ENCODE results near the gene KLHL15. TPM values are rescaled to one million over a fixed set of nuclear protein-coding genes. Genes with fewer than 3 reads are reported as not detected.
A peak's percentile ranks its signal among the peaks of the same experiment; 100 is the strongest.

KLHL15 gene
- total and polyA plus RNA-seq, 9 donors = 3.7 to 19.2 (median 12.6) TPM

GRCh38 chrX:24024819-24025740, 1.9 kb downstream of the KLHL15 start:
- peak; percentile 86 to 93 (median 92) for DNase-seq
- 23 to 51% (median 41%) methylated on average over 73 to 111 of the region's 111 CpGs for WGBS, 3 donors
- Histone ChIP-seq H3K27ac (peak overlapping the region; percentile 88 to 90), H3K4me3 (peak overlapping the region; percentile 65), H3K4me1 (ENCODE audit: insufficient read depth) (no peaks in the 10 kb centered on the region), H3K36me3 (no peaks in the 10 kb centered on the region), H3K9me3 (no peaks in the 10 kb centered on the region), H3K27me3 (no peaks in the 10 kb centered on the region)
- intact Hi-C loops (cut with DNase I) = loop anchor here in 1 of 4 donors (10.0 kb wide), 1 partner anchor 120 kb away; the partner anchor contains the start of genes APOO and CXorf58
- TF ChIP-seq EP300 (IDR thresholded peaks at IDR 0.05) (peak; percentile 28), POLR2A (IDR thresholded peaks at IDR 0.05) (peak; percentile 76)
- TF ChIP-seq, protein P1, sequence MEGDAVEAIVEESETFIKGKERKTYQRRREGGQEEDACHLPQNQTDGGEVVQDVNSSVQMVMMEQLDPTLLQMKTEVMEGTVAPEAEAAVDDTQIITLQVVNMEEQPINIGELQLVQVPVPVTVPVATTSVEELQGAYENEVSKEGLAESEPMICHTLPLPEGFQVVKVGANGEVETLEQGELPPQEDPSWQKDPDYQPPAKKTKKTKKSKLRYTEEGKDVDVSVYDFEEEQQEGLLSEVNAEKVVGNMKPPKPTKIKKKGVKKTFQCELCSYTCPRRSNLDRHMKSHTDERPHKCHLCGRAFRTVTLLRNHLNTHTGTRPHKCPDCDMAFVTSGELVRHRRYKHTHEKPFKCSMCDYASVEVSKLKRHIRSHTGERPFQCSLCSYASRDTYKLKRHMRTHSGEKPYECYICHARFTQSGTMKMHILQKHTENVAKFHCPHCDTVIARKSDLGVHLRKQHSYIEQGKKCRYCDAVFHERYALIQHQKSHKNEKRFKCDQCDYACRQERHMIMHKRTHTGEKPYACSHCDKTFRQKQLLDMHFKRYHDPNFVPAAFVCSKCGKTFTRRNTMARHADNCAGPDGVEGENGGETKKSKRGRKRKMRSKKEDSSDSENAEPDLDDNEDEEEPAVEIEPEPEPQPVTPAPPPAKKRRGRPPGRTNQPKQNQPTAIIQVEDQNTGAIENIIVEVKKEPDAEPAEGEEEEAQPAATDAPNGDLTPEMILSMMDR (IDR thresholded peaks at IDR 0.05) = no peak

DNA sequence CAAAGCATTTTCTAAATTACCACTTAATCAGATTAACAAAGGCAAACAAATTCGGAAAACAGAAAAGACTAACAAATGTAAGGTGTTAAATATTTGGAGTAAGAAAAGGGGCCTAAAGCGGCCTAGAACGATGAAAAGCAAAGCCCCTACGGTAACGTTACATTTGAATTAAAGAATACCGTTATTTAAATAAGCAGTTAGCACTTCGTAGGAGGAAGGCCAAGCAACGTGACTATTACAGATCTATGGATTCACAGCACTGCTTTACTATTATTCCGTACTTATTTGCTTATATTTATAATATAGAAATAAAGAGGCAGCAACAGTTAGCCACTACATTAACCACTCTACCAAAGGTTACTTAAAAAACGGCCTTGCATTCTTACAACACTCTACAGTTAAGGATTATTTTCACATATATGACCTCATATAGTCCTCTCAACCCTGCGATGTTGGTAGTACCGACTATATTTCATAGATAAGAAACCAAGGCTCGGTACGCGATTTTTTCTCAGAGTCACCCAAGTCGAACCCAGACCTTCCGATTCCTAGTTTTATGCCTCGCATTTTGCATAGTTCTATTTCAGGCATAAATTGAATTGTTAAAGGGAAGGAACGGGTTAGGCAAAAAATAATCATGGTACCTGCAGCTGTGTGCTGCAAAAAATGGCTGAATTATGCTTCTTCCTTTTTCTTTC, 2.9 kb downstream of the KLHL15 start:
- intact Hi-C loops (cut with DNase I) = loop anchor here in 1 of 4 donors (10.0 kb wide), 1 partner anchor 119 kb away; the partner anchor contains the start of genes APOO and CXorf58
- no peak overlapping the region for H3K27ac ChIP-seq

GRCh38 chrX:24023544-24023943, 3.4 kb downstream of the KLHL15 start:
- Histone ChIP-seq H3K36me3 (no peaks in the 10 kb centered on the region), H3K4me3 (peak overlapping the region; percentile 65), H3K9me3 (no peaks in the 10 kb centered on the region), H3K27me3 (no peaks in the 10 kb centered on the region), H3K4me1 (ENCODE audit: insufficient read depth) (peaks cover 2% of the 10 kb centered on the region), H3K27ac (no peak overlapping the region)
- intact Hi-C loops (cut with DNase I) = loop anchor here in 1 of 4 donors (10.0 kb wide), 1 partner anchor 119 kb away; the partner anchor contains the start of genes APOO and CXorf58
- TF ChIP-seq, protein P1 (IDR thresholded peaks at IDR 0.05) = no peak
- TF ChIP-seq POLR2A (IDR thresholded peaks at IDR 0.05) = no peak
- no peak for TF ChIP-seq EP300 (IDR thresholded peaks at IDR 0.05)
- no peak for DNase-seq
- WGBS, 3 donors = 20 to 28% (median 23%) methylated on average over 1 of the region's 1 CpG

More for the DNA sequence above, 2.9 kb downstream of the KLHL15 start:
- H3K9me3 ChIP-seq = no peaks in the 10 kb centered on the region
- H3K27me3 ChIP-seq = no peaks in the 10 kb centered on the region
- TF ChIP-seq EP300 (IDR thresholded peaks at IDR 0.05) (no peak), POLR2A (IDR thresholded peaks at IDR 0.05) (no peak)
- TF ChIP-seq, protein P1 (IDR thresholded peaks at IDR 0.05) = no peak
- no peaks in the 10 kb centered on the region for H3K36me3 ChIP-seq
- H3K4me3 ChIP-seq = peak overlapping the region; percentile 65
- no peak for DNase-seq
- WGBS, 3 donors = 34 to 49% (median 45%) methylated on average over 19 of the region's 19 CpGs
- H3K4me1 ChIP-seq (ENCODE audit: insufficient read depth) = no peaks in the 10 kb centered on the region

- intact Hi-C loops (cut with DNase I) = loop anchor here in 1 of 4 donors (10.0 kb wide), 1 partner anchor 116 kb away; the partner anchor contains the start of genes APOO and CXorf58
- Histone ChIP-seq H3K27ac (no peak overlapping the region), H3K4me1 (ENCODE audit: insufficient read depth) (peaks cover 2% of the 10 kb centered on the region), H3K9me3 (no peaks in the 10 kb centered on the region), H3K36me3 (no peaks in the 10 kb centered on the region), H3K4me3 (no peak overlapping the region), H3K27me3 (no peaks in the 10 kb centered on the region)
- TF ChIP-seq, protein P1 (IDR thresholded peaks at IDR 0.05) = no peak
- TF ChIP-seq POLR2A (IDR thresholded peaks at IDR 0.05) (no peak), EP300 (IDR thresholded peaks at IDR 0.05) (no peak)
- DNase-seq = no peak
- WGBS, 3 donors = 57 to 64% (median 57%) methylated on average over 3 of the region's 3 CpGs
These were observed 6.6 kb downstream of the KLHL15 start for GRCh38 chrX:24020306-24020876.
